Upper lobe of left lung (tissue), 4 donors: Measurements from ENCODE around the gene CLDN2.

Experiments
- CTCF ChIP-seq, 6 experiments: fragments of 450-650 bp in 4 of 6; fragments of 200-600 bp in 2 of 6; sonication (generic) in 2 of 6; IDR thresholded peaks; one replicate each; pipeline ENCODE4 v1.5.1; 2016 to 2019; ENCODE audit warnings: antibody characterized with exemption in 6 of 6
- EP300 ChIP-seq, 4 donors: sonication (generic); formaldehyde crosslinking; IDR thresholded peaks; one replicate each; pipeline ENCODE4 v1.5.1; 2017; ENCODE audit warnings: antibody characterized with exemption in 4 of 4, control low read depth in 2 of 4
- POLR2A ChIP-seq, 4 donors: fragments of 450-650 bp; IDR thresholded peaks; one replicate each; pipeline ENCODE4 v1.5.1; 2016 to 2017; ENCODE audit warnings: antibody characterized with exemption in 4 of 4, mild to moderate bottlenecking in 2 of 4
- POLR2AphosphoS5 ChIP-seq, 2 donors: sonication (generic); formaldehyde crosslinking; IDR thresholded peaks; one replicate each; pipeline ENCODE4 v1.5.1; 2017; ENCODE audit warnings: antibody characterized with exemption in 2 of 2

- TF ChIP-seq EP300 (IDR thresholded peaks at IDR 0.05) (no peak), CTCF (IDR thresholded peaks at IDR 0.05) (no peak), POLR2AphosphoS5 (IDR thresholded peaks at IDR 0.05) (no peak), POLR2A (IDR thresholded peaks at IDR 0.05) (no peak)
Observed at GRCh38 chrX:106902684-106903083, 17.5 kb upstream of the CLDN2 start.
